Left hindlimb (tissue), 1 donor: ENCODE results near the gene SORCS1.

Experiments used
- DNase-seq: peaks from one replicate; pipeline ENCODE4 v3.0.0-alpha.2; 2018

SORCS1 gene

DNA sequence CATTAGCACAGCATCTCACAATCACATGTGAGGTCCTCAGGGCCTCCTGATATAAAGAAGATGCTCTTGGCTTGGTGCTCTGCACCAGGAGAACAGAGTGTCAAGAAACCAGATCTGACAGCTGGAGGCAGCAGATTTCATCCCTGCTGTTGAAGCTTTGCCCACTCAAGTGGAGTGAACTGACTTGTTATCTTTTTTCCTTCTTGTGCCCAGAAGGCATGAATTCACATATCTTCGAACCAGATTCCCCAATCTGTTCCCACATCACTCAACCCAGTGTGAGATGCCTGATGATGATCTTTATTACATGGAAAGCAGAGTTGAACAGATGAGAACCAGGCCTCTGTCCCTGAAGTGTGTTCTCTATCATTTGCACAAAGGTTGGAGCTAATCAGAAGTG is 521.0 kb downstream of the SORCS1 start:
- no peak for DNase-seq

DNA sequence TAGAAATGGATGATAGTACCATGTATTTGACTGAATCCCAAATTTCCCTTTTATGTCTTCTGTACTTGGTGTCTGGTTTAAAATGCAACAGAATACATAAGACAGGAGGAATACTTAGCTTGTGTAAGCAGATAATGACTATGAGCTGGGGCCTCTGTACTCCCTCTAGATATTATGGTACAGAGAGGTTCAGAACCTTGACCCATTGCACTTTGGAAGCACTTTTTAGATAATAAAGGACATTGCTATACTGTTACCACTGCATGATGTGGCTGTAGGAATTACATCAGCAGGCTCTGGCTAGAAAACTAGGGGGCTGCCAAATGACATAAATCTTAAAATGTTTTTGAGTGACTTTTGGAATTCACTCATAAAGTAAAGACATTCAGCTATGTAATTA is 526.6 kb downstream of the SORCS1 start:
- no peak for DNase-seq

DNA sequence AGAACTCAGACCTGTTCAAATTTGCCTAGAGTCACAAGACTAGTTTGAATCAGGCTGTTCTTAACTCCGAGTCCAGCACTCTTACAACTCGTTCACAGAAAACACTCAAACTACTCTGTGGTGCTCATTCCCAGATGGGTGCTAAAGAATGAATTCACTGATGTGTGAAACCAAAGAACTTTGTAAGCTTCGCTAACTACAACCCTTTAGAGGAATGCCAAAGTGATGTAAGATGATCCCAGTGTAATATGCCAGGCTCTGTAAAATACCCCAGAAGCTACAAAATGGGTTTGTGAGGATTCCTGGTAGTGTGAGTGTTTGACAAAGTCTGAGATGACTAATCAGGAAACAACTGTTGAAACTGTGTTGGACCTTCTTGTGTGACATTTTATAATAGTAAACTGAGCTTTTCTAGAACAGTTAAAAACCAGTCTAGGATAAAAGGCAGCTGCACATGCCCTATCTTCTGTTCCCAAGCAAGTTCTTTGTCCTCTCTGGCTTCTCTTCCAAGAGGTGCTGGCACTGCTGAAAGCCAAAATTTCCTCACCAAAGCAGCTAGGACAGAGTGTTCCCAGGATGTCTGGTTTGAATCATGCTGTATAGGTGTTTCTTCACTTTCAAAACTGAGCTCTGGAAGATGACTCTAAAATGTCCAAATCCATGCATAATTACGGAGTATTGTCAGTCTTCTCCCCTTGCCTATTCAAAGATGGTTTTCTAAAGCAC is 527.6 kb downstream of the SORCS1 start:
- no peak for DNase-seq

GRCh38 chr10:106635947-106636346 is 528.6 kb downstream of the SORCS1 start:
- DNase-seq: no peak

- DNase-seq: no peak
These were observed 533.3 kb downstream of the SORCS1 start for GRCh38 chr10:106631016-106631702.

DNA sequence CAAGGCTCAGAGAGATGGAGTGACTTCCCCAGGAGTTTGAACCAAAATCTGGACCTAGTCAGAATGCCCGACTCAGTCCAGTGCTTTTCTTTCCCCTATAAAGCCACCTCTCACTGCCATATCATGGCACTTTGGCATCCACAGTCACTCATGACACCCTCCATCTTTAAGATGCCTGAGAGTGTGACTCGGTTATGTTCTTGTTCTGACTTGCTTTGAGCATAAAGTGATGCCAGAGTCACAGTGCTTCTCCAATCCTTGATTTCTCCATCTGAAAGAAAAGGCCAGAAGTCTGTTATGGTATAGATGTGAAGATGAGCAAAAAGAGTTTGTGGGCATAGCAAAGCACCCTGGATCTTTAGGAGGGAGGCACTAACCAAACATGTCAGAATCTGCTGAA is 538.1 kb downstream of the SORCS1 start:
- no peak for DNase-seq

DNA sequence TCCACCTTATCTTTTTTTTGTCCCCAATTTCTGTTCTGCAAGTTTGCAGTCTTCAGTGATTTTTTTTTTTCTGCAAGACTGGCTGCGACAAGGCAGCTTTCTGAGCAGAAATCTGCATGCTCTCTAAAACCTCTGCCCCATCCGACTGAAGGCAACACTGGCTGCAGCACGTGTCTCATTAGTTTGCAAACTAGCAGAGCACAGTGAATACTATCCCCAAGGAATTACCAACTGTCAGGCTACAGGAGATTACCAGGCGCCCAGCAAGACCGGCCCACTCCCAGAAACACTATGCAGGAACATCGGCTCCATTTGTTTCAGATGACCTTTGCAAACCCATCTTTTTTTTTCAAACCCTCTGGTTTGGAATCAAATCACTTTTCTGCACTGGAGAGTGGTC is 538.8 kb downstream of the SORCS1 start:
- DNase-seq: no peak

GRCh38 chr10:106619346-106619745 is 545.2 kb downstream of the SORCS1 start:
- DNase-seq: no peak

DNA sequence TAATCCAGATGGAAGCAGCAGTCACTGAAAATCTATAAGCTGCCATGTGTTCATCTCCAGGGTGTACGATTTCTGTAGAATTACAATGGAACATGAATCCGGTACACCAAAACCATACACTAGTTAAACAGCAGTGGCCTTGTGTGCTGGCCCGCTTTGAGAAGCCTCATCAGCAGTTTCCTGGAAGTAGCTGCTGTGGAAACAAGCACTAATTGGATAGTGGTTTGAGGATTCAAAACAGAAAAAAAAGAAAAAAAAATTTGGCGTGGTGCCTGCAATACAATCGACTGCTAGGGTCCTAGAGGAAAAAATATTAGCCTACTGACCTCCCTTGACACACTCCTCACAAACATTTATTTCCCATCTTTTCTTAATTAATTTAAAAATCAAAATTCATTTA is 545.9 kb downstream of the SORCS1 start:
- no peak for DNase-seq

DNA sequence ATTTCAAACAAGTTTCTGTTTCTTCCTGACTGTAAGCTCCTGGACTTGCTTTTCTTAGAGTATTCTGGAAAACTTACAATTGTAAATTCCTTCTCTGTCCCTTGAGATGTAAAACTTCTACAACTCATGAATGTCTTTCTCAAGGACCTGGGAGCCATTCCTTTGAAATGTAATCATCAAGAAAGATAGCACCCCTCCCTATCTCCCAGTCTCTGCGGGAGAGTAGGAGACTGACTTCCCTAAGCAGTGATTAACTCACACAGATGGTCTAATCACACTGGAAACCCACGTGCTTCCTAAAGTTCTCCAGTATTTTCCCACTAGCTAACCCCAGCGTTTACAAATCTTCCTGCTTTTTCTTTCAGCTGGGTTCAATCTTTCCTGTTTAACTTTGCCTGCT is 549.4 kb downstream of the SORCS1 start:
- no peak for DNase-seq

GRCh38 chr10:106614293-106614692 is 550.2 kb downstream of the SORCS1 start:
- DNase-seq: no peak

GRCh38 chr10:106612381-106612780 is 552.1 kb downstream of the SORCS1 start:
- no peak for DNase-seq

DNA sequence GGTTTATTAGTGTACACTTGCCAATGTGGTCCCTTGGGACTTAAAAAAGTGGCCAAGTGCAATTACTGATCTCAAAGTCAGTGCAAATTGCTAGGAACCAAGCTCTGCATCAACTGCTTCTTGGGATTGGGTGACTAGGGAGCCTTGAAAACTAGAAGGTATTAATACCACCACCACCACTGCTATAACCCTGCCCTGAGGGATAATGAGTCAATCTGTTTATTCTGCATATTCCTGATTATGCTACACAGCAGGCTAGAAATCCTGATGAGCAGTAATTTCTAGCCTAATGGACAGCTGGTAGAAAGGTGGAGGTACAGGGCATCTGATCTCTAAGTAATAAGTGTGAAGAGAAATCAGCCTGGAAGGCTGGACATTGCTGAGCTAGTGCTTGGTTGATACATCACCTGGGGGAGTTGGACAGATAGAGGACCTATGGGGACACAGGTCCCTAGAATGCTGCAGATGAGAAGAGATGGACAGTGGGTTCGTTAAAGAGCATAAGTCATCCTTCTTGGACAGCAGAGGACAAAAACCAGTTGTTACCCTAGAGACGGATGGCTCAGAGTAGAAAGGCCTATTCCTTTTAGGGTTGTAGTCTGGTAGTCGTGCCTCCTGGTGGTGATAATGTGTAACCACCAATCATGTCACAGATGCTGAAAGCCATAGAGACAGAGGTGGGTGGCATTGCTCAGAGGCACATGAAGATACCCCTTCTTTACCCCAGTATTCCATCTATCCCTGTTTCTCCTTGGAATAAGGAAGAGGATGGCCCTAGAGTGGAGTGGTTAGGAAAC is 554.8 kb downstream of the SORCS1 start:
- DNase-seq: no peak

GRCh38 chr10:106608066-106608465 is 556.4 kb downstream of the SORCS1 start:
- no peak for DNase-seq

DNA sequence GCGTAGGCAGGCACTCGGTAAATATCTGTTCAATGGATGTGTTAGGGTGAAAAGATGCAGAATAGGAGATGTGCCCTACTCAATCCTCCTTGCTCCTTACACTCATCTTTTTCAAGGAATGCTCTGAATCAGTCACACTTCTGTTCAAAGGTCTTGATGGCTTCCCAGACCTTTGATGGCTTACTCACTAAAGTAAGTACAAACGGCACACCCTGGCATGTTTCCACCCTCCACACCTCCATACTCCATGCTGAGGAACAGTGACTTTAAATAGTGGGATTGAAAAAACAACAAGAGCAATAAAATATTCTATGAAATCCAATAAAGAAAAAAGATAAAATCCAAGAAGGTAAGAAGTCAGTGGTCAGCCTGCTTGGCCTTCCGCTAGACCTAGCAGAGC is 569.2 kb downstream of the SORCS1 start:
- no peak for DNase-seq

GRCh38 chr10:106593876-106594275 is 570.6 kb downstream of the SORCS1 start:
- DNase-seq: no peak

DNA sequence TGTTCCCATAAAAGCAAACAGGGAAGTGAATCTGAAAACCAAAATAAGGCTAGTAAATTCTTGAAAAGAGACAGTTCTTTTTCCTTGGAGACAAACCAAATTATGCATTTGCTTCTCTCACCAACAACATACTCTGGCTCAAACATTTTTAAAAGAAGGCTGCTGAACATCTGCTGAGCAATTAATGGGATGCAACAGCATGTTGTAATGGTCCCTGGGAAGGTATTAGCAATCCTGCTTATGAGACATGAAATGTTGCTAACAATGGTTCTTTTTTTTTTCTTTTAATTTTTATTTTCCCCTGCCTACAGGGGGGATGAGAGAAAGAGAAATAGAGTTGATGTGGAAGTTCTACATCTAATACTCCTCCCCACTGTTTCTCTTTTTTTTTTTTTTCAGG is 572.1 kb downstream of the SORCS1 start:
- DNase-seq: no peak

DNA sequence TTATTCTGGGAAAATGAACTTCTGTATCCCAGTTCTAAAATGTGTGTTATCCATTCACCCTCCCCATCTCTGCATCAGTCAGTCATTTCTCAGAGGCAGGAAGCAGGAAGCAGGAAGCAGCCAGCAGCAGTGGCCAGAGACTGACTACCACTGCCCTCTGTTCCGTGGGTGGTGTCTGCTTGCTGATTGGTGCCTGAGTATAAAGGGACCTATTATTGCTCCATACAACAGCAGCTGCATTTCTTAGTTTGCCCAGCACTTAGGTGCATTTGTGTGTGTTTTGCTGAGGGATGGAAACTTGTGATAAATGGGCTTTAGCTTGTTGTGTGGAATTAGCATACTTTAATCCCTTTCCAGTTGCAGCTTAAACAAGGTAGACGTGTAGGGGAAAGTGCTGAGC is 582.2 kb downstream of the SORCS1 start:
- no peak for DNase-seq

- DNase-seq: no peak
These were observed 586.8 kb downstream of the SORCS1 start for GRCh38 chr10:106577756-106578155.

DNA sequence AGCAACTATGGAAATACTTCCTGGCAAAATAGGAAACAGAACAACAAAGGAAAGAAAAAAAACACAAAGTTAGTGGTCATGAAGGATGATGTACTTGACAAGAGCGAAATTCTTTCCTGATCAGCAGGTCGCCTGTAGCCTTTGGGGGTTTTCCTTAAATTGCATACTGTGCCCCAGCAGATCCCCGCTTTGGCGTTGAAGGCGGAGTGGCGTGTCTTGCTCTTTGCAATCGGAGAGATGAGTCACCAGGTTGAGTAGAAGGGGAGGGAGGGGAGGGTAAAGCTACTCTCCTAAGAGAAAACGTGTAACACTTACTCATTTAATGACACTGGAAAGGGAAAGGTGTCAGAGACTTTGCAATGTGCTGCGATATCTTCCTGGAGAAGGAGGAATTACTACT is 587.2 kb downstream of the SORCS1 start:
- DNase-seq: no peak

DNA sequence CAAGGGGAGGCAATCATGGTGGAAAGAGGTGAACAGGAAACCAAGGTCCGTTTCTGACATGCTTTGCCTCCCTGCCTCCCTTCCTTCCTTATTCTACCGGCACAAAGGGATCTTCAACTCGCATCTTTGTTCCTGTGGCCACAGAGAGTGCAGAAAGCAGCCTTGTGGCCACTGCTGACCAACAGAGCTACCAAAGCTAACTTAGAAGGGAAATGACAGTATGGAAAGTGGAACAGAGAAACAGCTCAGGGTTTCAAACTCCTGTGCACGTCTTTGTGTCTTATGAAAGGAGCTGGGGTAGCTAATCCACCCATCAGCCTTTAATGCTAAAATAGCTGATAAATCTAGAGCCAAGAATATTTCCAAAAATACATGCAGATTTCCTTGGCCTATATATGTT is 588.0 kb downstream of the SORCS1 start:
- DNase-seq: no peak

- DNase-seq: no peak
These were observed 591.4 kb downstream of the SORCS1 start for GRCh38 chr10:106573106-106573505.

DNA sequence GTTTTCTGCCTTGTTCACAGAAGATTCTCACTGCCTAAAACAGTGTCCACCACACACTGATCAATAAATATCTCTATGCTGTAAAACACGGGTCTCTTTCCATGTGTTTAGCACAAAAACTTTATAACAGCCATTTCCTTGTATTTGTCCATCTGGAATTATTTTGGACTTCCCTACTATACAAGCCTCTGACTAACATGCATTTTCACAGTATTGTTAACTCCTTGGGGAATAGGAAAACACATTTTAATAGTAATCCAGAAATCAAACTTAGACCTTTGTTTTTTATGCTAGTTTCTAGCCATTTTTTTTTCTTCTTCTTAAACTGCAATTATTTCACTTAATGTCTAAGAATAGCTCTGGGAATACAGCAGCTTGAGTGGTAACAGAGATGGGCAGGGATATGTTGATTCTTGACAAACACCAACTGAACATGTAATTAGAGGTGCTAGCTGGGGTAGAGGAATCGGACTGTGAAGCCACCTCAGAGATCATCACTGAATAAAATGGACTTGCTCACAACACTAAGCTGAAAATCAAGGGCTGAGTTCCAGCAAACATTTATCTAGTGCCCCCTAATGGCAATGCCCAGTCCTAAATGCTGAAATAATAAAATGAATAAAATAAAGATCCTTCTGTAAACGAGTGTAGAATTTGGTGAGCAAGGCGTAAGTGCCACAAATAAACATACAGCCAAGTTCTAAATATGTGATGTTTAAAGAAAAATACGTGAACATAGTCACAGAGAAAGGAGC is 593.1 kb downstream of the SORCS1 start:
- DNase-seq: peak; percentile 36
